HG03095 (cell line): Measurements from ENCODE around the gene SPOP.
"Not testable (repeated sequence)": the region's sequence is repeated elsewhere in the genome, so short reads cannot be mapped to it uniquely, and the experiment has no call there.

Experiments
- ATAC-seq: cut with Tn5 transposase; IDR thresholded peaks from one replicate; pipeline ENCODE4 v1.9.1; 2021; ENCODE audit warnings: moderate library complexity; ENCODE audit not compliant: unreplicated experiment

The SPOP gene

DNA sequence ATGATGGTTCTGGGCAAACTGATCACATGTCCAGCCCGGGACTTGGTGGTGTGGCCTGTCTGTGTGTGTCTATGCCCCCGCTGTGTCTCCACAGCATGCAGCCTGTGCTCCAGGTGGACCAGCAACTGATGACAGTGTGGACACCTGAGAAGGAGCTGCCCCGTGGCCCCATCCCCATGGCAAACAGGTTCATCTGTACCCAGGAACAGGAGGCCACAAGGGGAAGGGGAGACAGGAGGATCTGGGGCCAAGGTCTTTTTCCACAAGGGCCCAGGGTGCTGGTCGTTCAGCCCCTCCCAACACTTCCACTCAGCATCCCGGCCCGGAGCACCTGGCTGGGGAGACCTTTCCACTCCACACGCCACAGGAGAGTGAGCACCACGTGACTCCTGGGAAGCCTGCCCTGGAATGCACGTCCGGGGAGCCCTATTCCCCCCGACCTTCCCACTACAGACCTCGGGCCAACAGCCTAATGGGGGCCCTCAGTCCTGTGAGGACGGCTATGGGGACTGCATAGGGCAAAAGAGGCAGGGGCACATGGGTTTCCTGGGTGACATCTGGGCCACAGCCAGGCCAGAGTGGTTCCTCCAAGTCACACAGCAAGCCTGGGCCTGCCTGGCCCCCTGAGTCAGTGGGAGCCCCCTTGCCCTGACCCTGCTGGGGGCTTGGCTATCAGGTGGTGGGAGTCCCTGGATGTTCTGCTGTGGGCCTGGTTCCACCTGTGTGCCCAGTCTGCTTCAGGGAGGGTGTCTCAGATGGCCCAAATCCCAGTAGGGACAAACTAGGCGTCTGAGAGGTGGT, 123.0 kb downstream of the SPOP start:
- ATAC-seq = no peak

DNA sequence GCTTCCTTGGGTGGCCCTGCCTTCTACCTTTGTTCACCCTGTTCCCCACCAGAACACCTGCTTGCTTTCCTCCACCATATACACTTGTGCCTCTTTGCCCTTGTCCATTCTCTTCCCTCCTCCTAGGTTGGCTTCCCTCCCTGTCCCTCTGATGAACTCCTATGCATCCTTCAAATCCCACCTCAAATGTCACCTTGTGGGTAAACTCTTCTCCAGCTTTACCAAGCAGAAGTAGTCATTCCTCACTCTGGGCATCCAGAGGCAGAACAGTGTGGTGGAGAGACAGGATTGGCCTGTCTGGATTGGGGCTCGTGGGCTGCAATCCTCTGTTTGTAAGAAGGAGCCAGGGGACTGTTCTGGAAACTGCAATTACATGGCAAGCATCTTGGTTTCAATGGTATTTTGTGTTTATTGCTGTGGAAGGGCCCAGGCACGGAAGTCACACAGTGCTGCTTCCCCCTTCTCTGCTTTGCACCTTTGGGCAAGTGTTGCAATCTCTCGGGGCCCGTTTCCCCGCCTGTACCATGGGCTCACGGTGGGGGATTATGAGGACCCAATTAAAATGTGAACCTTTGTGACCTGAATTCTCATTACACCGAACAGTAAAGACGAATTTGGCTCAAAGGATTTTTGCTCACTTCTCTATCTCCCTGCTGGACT, 124.1 kb downstream of the SPOP start:
- ATAC-seq = no peak

DNA sequence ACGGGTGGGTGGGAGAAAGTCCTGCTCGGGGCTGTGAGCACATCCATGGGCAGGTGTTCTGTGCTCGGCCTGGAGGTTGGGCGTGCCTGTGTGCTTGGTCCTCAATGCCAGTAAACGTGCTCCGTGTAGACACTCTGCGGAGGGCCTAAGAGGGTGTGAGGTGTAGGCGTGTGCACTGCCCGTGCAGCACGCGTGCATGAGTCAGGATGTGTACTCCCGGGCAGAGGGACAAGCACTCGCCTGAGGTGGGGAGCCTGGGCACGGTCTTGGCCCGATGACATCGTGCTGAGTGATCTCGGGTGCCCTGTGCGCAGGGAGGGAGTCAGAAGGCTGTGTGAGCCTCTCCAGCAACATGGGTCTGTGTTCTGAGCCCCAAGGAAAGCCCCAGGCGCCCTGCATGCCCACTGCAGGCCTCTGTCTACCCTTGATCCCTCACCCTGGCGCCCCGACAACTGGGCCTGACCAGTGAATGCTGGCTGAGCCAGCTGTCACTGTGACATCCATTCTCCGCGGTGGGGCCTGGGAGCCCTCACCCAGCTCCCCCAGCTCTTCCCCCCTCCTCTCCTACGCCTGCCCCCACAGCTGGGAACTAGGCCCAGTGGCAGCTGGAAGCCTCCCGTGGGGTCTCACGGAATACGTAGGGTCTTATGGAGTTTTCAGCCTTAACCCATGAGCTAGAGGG, 125.7 kb downstream of the SPOP start:
- ATAC-seq = no peak

DNA sequence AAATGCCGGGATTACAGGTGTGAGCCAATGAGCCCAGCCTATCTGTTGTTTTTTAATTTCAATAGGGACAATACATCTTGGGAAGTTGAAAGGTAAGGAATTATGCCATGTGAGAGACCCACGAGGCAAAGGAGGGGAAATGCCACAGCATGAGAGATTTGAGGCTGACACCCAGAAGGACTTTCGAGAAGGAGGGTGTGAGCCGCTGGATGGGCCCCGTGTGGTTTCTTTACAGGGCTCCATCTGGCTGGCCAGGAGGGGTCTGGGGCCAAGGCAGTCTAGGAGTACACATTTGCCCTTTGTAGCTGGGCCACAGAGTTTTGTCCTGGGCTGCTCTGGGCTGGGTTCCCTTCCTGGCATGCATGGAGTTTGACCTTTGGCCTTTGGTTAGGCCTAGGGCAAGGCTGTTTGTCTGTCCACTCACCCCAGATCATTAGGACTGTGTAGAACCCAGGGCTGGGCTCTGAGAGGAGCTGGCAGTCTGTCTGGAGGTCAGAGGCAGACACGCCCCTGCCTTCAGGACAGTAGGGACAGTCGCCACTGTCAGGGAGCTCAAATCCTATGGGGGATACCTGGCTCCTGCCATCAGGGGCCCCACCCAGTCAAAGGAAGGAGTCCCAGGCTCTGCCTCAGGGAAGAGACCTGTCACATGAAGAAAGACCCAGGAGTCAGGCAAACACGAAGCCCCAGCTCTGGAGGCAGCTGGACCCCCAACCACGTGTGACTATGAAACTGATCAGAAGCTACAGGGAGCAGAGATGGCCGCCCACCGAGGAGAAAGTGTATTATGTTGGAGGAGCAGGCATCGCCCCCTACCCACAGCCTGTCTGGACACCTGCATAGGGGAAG, 126.5 kb downstream of the SPOP start:
- ATAC-seq = no peak

DNA sequence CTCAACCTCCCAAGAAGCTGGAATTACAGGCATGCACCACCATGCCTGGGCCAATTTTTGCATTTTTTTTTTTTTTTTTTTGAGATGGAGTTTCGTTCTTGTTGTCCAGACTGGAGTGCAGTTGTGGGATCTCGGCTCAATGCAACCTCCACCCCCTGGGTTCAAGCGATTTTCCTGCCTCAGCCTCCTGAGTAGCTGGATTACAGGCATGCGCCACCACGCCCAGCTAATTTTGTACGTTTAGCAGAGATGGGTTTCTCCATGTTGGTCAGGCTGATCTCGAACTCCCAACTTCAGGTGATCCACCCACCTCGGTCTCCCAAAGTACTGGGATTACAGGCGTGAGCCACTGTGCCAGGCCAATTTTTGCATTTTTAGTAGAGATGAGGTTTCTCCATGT, 127.1 kb downstream of the SPOP start:
- ATAC-seq = not testable (repeated sequence)

DNA sequence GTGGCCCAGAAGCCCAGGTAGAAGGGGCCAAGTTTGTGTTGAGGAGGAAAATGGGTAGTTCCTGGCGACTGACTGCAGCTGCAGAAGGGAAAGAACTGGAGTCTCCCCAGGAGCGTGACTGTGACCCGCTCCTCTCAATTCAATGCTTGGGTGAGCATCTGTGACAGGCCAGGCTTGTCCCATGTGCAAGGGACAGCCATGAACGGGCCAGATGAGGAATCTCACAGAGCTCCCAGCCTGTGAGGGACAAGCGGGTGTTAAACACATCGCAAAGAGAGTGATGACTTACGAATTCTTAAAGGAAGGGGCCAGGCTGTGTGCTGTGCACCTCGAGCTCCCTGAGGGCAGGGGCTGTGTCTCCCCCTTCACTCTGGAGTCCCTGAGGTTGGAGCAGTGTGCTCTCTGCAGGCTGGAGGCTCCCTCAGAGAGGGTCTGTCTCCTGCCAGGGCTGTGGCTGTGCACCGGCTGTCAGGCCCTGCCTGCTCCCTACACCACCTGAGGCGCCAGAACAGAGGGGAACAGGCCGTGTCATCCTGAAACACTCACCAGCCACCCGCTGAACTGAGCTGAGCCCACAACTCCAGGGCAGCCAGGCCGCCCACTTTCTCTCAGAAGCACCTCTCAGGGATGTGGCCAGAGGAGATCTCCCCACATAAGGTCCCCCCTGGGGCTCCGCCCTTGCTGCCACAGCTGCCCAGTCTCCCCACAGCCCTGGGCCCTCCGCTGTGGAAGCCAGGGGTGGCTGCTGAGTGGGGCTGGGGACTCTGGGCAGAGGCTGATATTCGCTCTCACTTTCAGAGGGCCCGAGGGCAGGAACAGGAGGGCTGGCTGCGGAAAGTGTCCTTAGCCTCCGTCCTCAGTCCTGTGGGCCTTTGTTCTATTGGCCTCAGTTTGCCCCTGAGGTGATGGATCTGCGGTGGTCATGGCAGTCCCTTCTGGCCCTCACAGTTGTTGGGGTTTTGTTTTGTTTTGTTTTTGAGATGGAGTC, 127.9 kb downstream of the SPOP start:
- no peak for ATAC-seq

DNA sequence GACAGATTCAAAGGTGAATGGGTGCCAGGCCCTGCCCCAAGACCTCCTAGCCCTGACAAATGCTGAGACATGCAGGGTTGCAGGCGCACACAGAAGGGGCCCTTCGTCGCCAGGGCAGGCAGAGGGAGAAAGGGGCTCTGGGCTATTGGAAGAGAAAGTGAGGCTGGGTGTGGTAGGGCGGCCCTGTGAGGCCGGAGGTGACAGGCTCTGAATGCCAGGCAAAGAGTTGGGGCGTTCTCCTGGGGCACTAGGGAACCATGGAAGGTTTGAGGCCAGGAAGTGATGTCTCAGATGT, 128.6 kb downstream of the SPOP start:
- ATAC-seq = no peak
